HCT116 (cell line): Measurements from ENCODE around the gene CYB5RL. TPM values are rescaled to one million over a fixed set of nuclear protein-coding genes. Genes with fewer than 3 reads are reported as not detected.

Source experiments
- ATAC-seq: fragments of 200-7000 bp; cut with Tn5 transposase; 2 replicates; pipeline ENCODE4 v1.9.1; 2020; ENCODE audit warnings: mild to moderate bottlenecking, moderate library complexity
- BruUV-seq: library from RNA; stranded (reverse); fragments of 400-500 nt; replicated peaks from 2 replicates; lab custom pipeline; 2021; lab: Mats Ljungman, UMichigan
- CTCF ChIA-PET: fragments of 300-600 bp; sonication (Branson Sonifier 250); formaldehyde crosslinking; loops from one replicate; lab custom pipeline; 2021; ENCODE audit warnings: antibody characterized with exemption; lab: Charles Lee
- POLR2A ChIA-PET: fragments of 300-600, 350-600 bp; sonication (Branson Sonifier 250); formaldehyde crosslinking; loops from one replicate; lab custom pipeline; 2021; ENCODE audit warnings: antibody characterized with exemption; lab: Charles Lee
- RAD21 ChIA-PET, 2 experiments: fragments of 300-600 bp; sonication (Branson Sonifier 250); formaldehyde crosslinking; loops; one replicate each; lab custom pipeline; 2023; ENCODE audit warnings: low total read pairs in 2 of 2; ENCODE audit not compliant: uncharacterized antibody in 2 of 2, unreplicated experiment in 2 of 2, low non-redundant PET in 1 of 2; lab: Charles Lee
- DNase-seq: peaks from one replicate; pipeline ENCODE4 v3.0.0-alpha.2; 2010; ENCODE audit warnings: low read depth, low spot score
- H2AFZ ChIP-seq: fragments of 200-600 bp; shearing (Covaris generic), sonication (generic); 2 replicates; pipeline ENCODE4 v1.6.1; 2017; ENCODE audit warnings: low read depth, mixed run types, mixed read lengths, antibody characterized with exemption, low read length; ENCODE audit not compliant: poor library complexity, severe bottlenecking
- H3K27ac ChIP-seq: 2 replicates; pipeline ENCODE4 v1.5.1; 2012; ENCODE audit warnings: low read depth, low read length
- H3K27me3 ChIP-seq: fragments of 200-600 bp; sonication (generic); 2 replicates; pipeline ENCODE4 v1.6.1; 2016; ENCODE audit warnings: mixed run types, low read length, mixed read lengths; ENCODE audit not compliant: insufficient read depth
- H3K36me3 ChIP-seq, 2 experiments: fragments of 200-500 bp in 1 of 2; fragments of 200-600 bp in 1 of 2; sonication (Bioruptor generic) in 1 of 2; sonication (generic) in 1 of 2; 2 replicates each; pipeline versions ENCODE4 v1.5.1 to v1.6.1; 2014 to 2016; ENCODE audit warnings: low read length in 2 of 2, inconsistent platforms in 1 of 2, mixed read lengths in 1 of 2, mixed run types in 1 of 2; ENCODE audit not compliant: insufficient read depth in 2 of 2, control insufficient read depth in 1 of 2
- H3K4me1 ChIP-seq, 2 experiments: fragments of 200-600 bp in 1 of 2; sonication (generic) in 1 of 2; 2 replicates each; pipeline versions ENCODE4 v1.5.1 to v1.6.1; 2012 to 2017; ENCODE audit warnings: low read length in 2 of 2, inconsistent platforms in 1 of 2, mild to moderate bottlenecking in 1 of 2, mixed read lengths in 1 of 2, mixed run types in 1 of 2, moderate library complexity in 1 of 2; ENCODE audit not compliant: insufficient read depth in 2 of 2, control insufficient read depth in 1 of 2
- H3K4me2 ChIP-seq: fragments of 200-600 bp; sonication (generic); 2 replicates; pipeline ENCODE4 v1.6.1; 2017; ENCODE audit warnings: mixed run types, low read length, mixed read lengths
- H3K4me3 ChIP-seq, 2 experiments: fragments of 200-600 bp in 1 of 2; sonication (generic) in 1 of 2; replicated peaks in 1 of 2; 2 replicates each; pipeline ENCODE4 v1.5.1; 2011 to 2016; ENCODE audit warnings: low read length in 2 of 2, control low read depth in 1 of 2, low read depth in 1 of 2, mild to moderate bottlenecking in 1 of 2, mixed read lengths in 1 of 2, mixed run types in 1 of 2
- H3K79me2 ChIP-seq: fragments of 200-600 bp; sonication (generic); 2 replicates; pipeline ENCODE4 v1.6.1; 2017; ENCODE audit warnings: mild to moderate bottlenecking, mixed run types, low read length, moderate library complexity, mixed read lengths; ENCODE audit not compliant: insufficient read depth
- H3K9ac ChIP-seq: fragments of 200-600 bp; sonication (generic); 2 replicates; pipeline ENCODE4 v1.6.1; 2016; ENCODE audit warnings: low read length, mixed read lengths
- H3K9me2 ChIP-seq: fragments of 200-600 bp; sonication (generic), shearing (Covaris generic); 2 replicates; pipeline ENCODE4 v1.6.1; 2017; ENCODE audit warnings: mixed run types, mild to moderate bottlenecking, moderate library complexity; ENCODE audit not compliant: insufficient read depth
- H3K9me3 ChIP-seq, 2 experiments: fragments of 200-500 bp in 1 of 2; fragments of 200-600 bp in 1 of 2; sonication (Bioruptor generic) in 1 of 2; sonication (generic) in 1 of 2; 2 replicates each; pipeline ENCODE4 v1.6.1; 2014 to 2017; ENCODE audit warnings: low read length in 2 of 2, mixed read lengths in 2 of 2, inconsistent platforms in 1 of 2, low read depth in 1 of 2, mild to moderate bottlenecking in 1 of 2, mixed run types in 1 of 2, moderate library complexity in 1 of 2; ENCODE audit not compliant: control insufficient read depth in 1 of 2, insufficient read depth in 1 of 2
- H4K20me1 ChIP-seq: fragments of 200-600 bp; sonication (generic), shearing (Covaris generic); 2 replicates; pipeline ENCODE4 v1.6.1; 2017; ENCODE audit warnings: mixed run types, mild to moderate bottlenecking, moderate library complexity; ENCODE audit not compliant: insufficient read depth
- CEBPB ChIP-seq: IDR thresholded peaks from 2 replicates; pipeline ENCODE4 v1.6.1; 2012; ENCODE audit warnings: low read depth
- CTCF ChIP-seq, 3 experiments: fragments of 200-600 bp in 1 of 3; sonication (generic) in 1 of 3; IDR thresholded peaks in 2 of 3; conservative IDR thresholded peaks in 1 of 3; 2 replicates each; pipeline ENCODE4 v1.5.1; 2012 to 2017; ENCODE audit warnings: low read depth in 2 of 3, low read length in 2 of 3, antibody characterized with exemption in 1 of 3, borderline replicate concordance in 1 of 3, control low read depth in 1 of 3, mild to moderate bottlenecking in 1 of 3, mixed read lengths in 1 of 3, mixed run types in 1 of 3, moderate library complexity in 1 of 3; ENCODE audit not compliant: insufficient read depth in 1 of 3
- ELF1 ChIP-seq: IDR thresholded peaks from 2 replicates; pipeline ENCODE4 v1.6.1; 2012; ENCODE audit warnings: low read depth, borderline replicate concordance
- FOSL1 ChIP-seq: IDR thresholded peaks from 2 replicates; pipeline ENCODE4 v1.6.1; 2012; ENCODE audit warnings: low read depth
- MAX ChIP-seq: IDR thresholded peaks from 2 replicates; pipeline ENCODE4 v1.6.1; 2012
- REST ChIP-seq: IDR thresholded peaks from 2 replicates; pipeline ENCODE4 v1.6.1; 2012; ENCODE audit warnings: low read depth
- SP1 ChIP-seq: IDR thresholded peaks from 2 replicates; pipeline ENCODE4 v1.6.1; 2012; ENCODE audit warnings: low read depth
- TCF7L2 ChIP-seq: IDR thresholded peaks from 2 replicates; pipeline ENCODE4 v1.7.0; 2011; ENCODE audit warnings: borderline replicate concordance, inconsistent platforms; ENCODE audit not compliant: insufficient read depth, insufficient read length; ENCODE audit errors: extremely low read depth
- YY1 ChIP-seq: IDR thresholded peaks from 2 replicates; pipeline ENCODE4 v1.6.1; 2011; ENCODE audit warnings: low read length, low read depth, moderate library complexity, mild to moderate bottlenecking; ENCODE audit not compliant: insufficient replicate concordance; ENCODE audit errors: extremely low read depth
- ZFX ChIP-seq: fragments of 450-650 bp; IDR thresholded peaks from 2 replicates; pipeline ENCODE4 v1.6.1; 2017
- intact Hi-C: fragments of 100-400 bp; cut with micrococcal nuclease; formaldehyde crosslinking; loops from 2 replicates; pipeline ENCODE4 v1.10.0; 2022
- total RNA-seq: library from RNA; stranded (reverse); gene quantifications from one replicate; pipeline ENCODE4 v1.2.1, GENCODE V29; 2021; ENCODE audit not compliant: unreplicated experiment

Gene CYB5RL
- total RNA-seq, 1 experiment from 2014 or later = 11.7 TPM

- no peak overlapping the region for H2AFZ ChIP-seq
- CTCF ChIA-PET = no interaction called here
Observed at GRCh38 chr1:54158071-54158470, 41.8 kb downstream of the CYB5RL start.

More at GRCh38 chr1:54158071-54158470, 41.8 kb downstream of the CYB5RL start:
- DNase-seq = peak; percentile 41
- peaks cover 20 to 36% of the 10 kb centered on the region in 2 experiments for H3K4me1 ChIP-seq
- no peaks in the 10 kb centered on the region for H3K36me3 ChIP-seq
- no peaks in the 10 kb centered on the region for H3K9me2 ChIP-seq
- POLR2A ChIA-PET = no interaction called here
- TF ChIP-seq CEBPB (no peak), REST (no peak), CTCF (IDR thresholded peaks at IDR 0.05 in 2 of 3, conservative IDR thresholded peaks at IDR 0.05 in 1 of 3; ENCODE audit: borderline replicate concordance in 1 of 3, insufficient read depth in 1 of 3, low read depth in 2 of 3, low read length in 2 of 3) (no peak), MAX (no peak; the same call in 1 of the 2 replicates), FOSL1 (peak; percentile 38; the same call in 1 of the 2 replicates), SP1 (peak; percentile 46; the same call in 1 of the 2 replicates), ZFX (no peak), YY1 (peak; percentile 61), TCF7L2 (peak; percentile 67), ELF1 (no peak)
- TF ChIP-seq, all 23 proteins: peak for 4
- no peak overlapping the region for H3K27ac ChIP-seq
- no TSS peak for BruUV-seq
- H3K9ac ChIP-seq = no peak overlapping the region
- RAD21 ChIA-PET = no interaction called here
- H4K20me1 ChIP-seq = no peaks in the 10 kb centered on the region
- no peak overlapping the region for H3K4me3 ChIP-seq
- no peaks in the 10 kb centered on the region for H3K27me3 ChIP-seq
- intact Hi-C loops = no loop called here
- H3K9me3 ChIP-seq = no peaks in the 10 kb centered on the region
- H3K4me2 ChIP-seq = peak overlapping the region; percentile 50
- H3K79me2 ChIP-seq = no peaks in the 10 kb centered on the region
- peak; percentile 92 for ATAC-seq
